Endothelial cell of umbilical vein (primary cell): Measurements from ENCODE around the gene PITPNM1.
"Not testable (repeated sequence)": the region's sequence is repeated elsewhere in the genome, so short reads cannot be mapped to it uniquely, and the experiment has no call there.

ENCODE experiments used
- CTCF ChIP-seq, 2 donors: IDR thresholded peaks; 1 replicate in 1 of 2; 2 replicates in 1 of 2; pipeline ENCODE4 v1.5.1; 2011; ENCODE audit warnings: low read length in 2 of 2, mild to moderate bottlenecking in 2 of 2, moderate library complexity in 2 of 2, control low read depth in 1 of 2, inconsistent platforms in 1 of 2, low read depth in 1 of 2; ENCODE audit not compliant: insufficient read depth in 1 of 2; ENCODE audit errors: extremely low read depth in 1 of 2
- EZH2 ChIP-seq: IDR thresholded peaks from 2 replicates; pipeline ENCODE4 v1.6.1; 2012; ENCODE audit warnings: borderline replicate concordance, low read depth, mild to moderate bottlenecking, moderate library complexity, low read length, inconsistent platforms; ENCODE audit not compliant: severe bottlenecking
- MAX ChIP-seq: IDR thresholded peaks from 2 replicates; pipeline ENCODE4 v1.6.1; 2011; ENCODE audit not compliant: insufficient read depth, insufficient read length
- MYC ChIP-seq: IDR thresholded peaks from one replicate; pipeline ENCODE4 v1.6.1; 2011; ENCODE audit warnings: mild to moderate bottlenecking, low read depth, low read length
- POLR2A ChIP-seq: IDR thresholded peaks from 2 replicates; pipeline ENCODE4 v1.6.1; 2012; ENCODE audit warnings: low read depth, mild to moderate bottlenecking, control low read depth, low read length
- POLR2AphosphoS5 ChIP-seq: IDR thresholded peaks from 2 replicates; pipeline ENCODE4 v1.6.1; 2012; ENCODE audit warnings: low read depth, mild to moderate bottlenecking, control low read depth, low read length, moderate library complexity; ENCODE audit not compliant: insufficient read depth

- TF ChIP-seq POLR2A; MYC; POLR2AphosphoS5; CTCF (IDR thresholded peaks at IDR 0.05; ENCODE audit: extremely low read depth in 1 of 2, insufficient read depth in 1 of 2, low read depth in 1 of 2, low read length in 2 of 2); MAX; EZH2: not testable (repeated sequence)
Measured at GRCh38 chr11:67511558-67511957, 6.4 kb upstream of the PITPNM1 start.
